Fibroblast of lung (primary cell): ENCODE results near the gene TBX6.
A peak's percentile ranks its signal among the peaks of the same experiment; 100 is the strongest.

Experiments used
- CTCF ChIP-seq, 2 donors: IDR thresholded peaks in 1 of 2; conservative IDR thresholded peaks in 1 of 2; 1 replicate in 1 of 2; 2 replicates in 1 of 2; pipeline ENCODE4 v1.5.1; 2011 to 2012; ENCODE audit warnings: low read length in 2 of 2, control low read depth in 1 of 2, inconsistent platforms in 1 of 2, low read depth in 1 of 2, mild to moderate bottlenecking in 1 of 2
- EZH2 ChIP-seq: IDR thresholded peaks from 2 replicates; pipeline ENCODE4 v1.5.1; 2012; ENCODE audit warnings: low read length, control low read depth, mild to moderate bottlenecking; ENCODE audit errors: missing control alignments

- TF ChIP-seq CTCF (conservative IDR thresholded peaks at IDR 0.05 in 1 of 2, IDR thresholded peaks at IDR 0.05 in 1 of 2; ENCODE audit: low read depth in 1 of 2, low read length in 2 of 2) (peak; percentile 45 to 63), EZH2 (no peak)
Measured at GRCh38 chr16:30092373-30093010, 768 bp upstream of the TBX6 start.
